NCI-H1694 treated with DMSO at 0.1 percent for 48 hours (cell line): ENCODE measurements around the gene GNPNAT1.
"Not testable (repeated sequence)": the region's sequence is repeated elsewhere in the genome, so short reads cannot be mapped to it uniquely, and the experiment has no call there.

ENCODE experiments used
- DNase-seq: peaks from one replicate; lab custom pipeline; 2025; lab: John Stamatoyannopoulos, UW

GNPNAT1 gene

DNA sequence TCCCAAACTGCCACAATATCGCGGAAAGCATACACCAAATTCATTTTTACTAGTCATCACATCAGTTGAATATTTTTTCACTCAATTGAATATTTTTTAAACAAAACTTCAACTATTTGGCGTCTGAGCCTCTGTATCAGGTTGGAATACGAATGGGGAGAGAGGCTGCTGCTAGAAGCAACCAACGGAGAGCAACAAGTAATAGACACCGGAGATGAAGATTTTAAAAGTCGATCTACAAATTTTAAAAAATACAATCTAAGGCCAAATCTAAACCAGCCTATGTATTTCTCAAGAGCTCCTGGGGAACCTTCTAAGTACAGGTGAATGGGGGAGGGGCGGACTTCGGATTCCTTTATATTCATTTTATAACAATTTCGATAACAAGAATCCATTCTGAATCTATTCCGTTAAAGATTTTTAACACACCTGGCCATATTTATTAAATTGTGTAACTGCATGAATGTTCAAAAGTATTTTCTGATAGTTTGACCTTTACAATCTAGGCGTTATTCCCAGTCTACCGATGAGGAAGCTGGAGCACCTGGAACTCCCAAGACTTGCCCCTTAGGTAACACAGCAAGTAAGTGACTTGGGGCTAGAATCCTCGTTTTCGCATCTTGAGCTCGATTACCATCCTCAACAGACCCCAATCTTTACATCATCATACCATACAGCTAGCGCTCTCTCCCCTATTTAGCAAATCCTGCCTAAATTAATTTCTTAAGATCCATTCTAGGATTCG lies 1.2 kb downstream of the GNPNAT1 start:
- peak; percentile 14 for DNase-seq

GRCh38 chr14:52789118-52789517 lies 2.3 kb downstream of the GNPNAT1 start:
- DNase-seq = no peak

- DNase-seq = no peak
Observed at GRCh38 chr14:52786887-52787286, 4.5 kb downstream of the GNPNAT1 start.

DNA sequence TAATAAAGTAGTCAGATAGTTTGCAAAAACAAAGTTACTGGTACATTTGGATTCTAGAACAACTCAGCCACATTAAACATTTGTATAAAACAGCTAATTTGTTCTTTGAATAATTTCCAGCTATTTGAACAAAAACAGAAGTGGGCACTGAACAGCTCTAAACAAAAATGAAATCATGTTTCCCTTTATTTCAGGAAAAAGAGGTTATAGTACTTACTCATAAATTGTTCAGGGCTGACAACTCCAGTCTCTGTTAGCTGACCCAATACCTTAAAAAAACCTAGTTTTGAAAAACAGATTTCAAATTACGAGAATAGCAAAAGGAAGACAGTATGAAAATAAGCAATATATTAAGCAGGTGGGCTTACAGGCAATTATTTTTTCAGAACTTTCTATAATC lies 8.2 kb downstream of the GNPNAT1 start:
- no peak for DNase-seq

DNA sequence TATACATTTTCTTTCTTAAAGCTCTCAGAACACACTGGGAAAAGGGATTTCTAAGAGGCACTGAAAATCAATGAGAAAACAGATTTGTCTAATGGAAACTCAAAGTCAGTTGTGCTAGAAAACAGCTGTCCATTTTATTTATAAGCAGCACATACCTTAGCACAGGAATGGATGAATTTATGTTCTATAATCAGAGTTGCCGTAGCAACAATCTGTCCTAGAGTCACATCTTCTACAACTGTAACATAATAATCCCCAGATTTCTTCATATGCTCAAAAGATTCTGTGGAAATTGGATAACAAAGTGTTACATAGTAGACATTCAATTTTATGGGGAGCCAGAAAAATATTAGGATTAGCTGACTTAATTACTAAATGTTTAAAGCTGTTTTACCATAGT lies 9.8 kb downstream of the GNPNAT1 start:
- no peak for DNase-seq

DNA sequence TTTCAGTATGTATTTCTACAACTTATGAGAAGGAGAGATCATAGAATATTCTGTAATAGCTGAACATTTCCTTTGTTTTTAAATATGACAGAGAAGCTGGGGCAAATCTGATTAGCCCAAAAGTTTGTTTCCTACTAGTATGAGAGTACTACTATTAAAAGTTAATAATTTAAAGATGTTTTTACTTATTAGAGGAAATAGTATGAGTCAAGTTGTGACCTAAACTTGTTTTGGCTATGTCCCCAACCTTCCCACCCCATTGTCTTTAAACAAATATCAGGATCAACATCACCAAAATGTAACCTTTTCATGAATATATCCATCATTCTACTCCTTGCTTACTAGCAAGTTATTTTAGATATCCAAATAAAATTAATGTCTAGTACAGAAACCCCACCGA lies 10.5 kb downstream of the GNPNAT1 start:
- DNase-seq = no peak

DNA sequence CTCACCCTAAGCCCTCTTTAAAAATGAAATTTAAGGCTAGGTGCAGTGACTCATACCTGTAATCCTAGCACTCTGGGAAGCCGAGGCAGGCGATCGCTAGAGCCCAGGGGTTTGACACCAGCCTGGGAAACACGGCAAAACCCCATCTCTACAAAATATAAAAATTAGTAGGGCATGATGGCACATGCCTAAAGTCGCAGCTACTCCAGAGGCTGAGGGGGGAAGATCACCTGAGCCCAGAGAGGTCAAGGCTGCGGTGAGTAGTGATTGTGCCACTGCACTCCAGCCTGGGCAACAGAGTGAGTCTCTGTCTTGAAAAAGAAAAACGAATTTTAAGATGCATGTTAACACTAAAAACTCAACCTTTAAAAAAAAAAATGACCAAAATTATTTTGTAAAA lies 12.7 kb downstream of the GNPNAT1 start:
- no peak for DNase-seq

GRCh38 chr14:52776816-52777215 lies 14.6 kb downstream of the GNPNAT1 start:
- DNase-seq = no peak

DNA sequence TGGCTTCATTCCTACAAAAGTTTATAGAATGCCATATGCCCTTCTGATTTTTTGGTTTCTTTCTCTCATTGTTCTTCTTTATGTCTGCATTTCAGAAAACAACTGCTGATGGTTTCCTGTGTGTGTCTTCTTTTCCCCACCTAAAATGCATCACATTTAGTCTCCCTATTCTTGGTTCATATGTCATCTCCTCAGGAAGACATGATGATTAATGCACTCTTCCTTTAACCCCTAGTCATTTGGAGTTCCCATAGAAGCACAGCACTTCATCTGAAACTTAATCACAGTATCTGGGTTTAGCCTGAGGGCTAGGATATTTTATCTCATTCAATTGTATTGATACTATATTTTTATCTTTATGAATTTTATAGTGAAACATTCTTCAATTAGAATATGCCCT lies 21.5 kb downstream of the GNPNAT1 start:
- DNase-seq = no peak

GRCh38 chr14:52767058-52767833 lies 24.2 kb downstream of the GNPNAT1 start:
- DNase-seq = no peak

DNA sequence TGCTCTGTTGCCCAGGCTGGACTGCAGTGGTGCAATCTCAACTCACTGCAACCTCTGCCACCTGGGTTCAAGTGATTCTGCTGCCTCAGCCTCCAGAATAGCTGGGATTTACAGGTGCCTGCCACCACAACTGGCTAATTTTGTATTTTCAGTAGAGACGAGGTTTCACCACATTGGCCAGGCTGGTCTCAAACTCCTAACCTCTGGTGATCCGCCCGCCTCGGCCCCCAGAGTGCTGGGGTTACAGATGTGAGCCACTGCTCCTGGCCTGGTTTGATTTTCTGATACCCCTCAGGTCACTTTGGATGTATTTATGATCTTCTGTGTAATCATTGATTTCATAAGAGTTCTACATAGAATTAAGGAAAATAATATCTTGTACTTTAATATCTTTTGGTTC lies 28.5 kb downstream of the GNPNAT1 start:
- not testable (repeated sequence) for DNase-seq

DNA sequence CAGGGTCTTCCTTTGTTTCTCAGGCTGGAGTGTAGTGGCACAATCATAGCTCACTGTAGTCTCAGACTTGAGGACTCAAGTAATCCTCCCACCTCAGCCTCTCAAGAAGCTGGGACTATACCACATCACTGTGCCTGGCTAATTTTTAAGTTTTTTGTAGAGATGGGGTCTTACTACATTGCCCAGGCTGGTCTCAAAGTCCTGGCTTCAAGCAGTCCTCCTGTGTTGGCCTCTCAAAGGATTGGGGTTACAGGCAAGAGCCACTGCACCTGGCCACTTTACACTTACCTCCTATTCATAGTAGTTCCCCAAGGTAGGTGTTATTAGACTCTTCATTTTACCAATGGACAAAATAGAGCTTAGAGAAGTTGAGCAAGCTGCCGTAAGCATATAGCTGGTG lies 32.3 kb downstream of the GNPNAT1 start:
- no peak for DNase-seq

DNA sequence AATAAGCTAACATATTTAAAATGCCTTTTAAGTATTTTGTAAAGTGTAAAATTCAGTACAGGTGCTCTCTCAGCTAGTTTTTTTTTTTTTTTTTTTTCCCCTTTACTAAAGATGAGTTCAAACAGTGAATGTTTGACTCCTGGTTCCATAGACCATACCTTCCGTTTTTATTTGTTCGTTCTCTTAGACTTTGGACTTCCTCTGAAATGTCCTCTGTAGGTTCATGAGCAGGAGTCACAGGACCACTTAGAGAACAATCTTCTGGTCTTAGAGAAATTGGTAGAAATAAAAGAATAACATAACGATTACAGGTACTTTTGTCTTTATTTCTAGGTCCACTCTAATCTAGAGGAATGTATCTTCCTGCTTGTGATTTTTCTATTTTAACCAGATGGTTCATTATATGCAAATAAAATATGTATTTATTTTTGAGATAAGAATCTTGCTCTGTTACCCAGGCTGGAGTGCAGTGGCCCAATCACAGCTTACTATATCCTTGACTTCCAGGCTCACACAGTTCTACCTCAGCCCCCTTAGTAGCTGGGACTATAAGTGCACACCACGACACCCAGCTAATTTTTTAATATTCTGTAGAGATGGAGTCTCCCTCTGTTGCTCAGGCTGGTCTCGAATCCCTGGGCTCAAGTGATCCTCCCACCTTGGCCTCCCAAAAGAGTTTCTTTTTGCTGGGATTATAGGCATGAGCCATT lies 35.6 kb downstream of the GNPNAT1 start:
- no peak for DNase-seq

- DNase-seq = no peak
Observed at GRCh38 chr14:52748647-52749292, 42.6 kb downstream of the GNPNAT1 start.

DNA sequence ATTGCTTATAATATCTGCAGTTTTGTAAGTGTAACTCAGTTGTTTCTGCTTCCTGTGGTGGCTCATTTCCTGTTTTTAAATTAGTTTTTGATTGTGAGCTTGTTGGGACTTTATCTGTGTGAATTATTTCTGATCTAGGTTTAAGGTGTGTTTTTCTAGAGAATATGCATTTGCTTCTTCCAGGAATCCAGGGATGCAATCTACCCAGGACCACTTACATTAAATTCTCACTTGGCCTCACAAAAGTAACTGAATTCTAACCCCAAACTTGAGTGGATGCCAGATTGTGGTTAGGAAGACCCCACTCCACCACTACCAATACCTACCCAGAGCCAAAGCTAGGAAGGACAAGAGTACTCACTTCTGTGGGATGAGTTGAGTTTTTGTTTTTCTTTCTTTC lies 49.5 kb downstream of the GNPNAT1 start:
- DNase-seq = no peak

DNA sequence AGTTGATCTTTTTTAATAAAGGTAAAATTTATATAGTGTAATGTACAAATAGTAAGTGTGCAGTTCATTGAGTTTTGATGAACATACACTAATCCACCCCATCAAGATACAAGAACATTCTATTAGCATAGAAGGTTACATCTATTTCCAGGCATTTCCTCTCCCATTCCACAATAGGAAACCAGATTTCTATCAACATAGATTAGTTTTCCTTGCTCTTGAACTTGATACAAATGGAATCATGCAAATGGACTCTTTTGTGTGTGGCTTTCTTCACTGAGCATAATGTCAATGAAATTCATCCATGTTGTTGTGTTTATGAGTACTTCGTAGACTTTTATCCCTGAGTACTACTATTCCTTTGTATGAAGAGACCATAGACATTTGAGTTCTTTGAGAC lies 50.7 kb downstream of the GNPNAT1 start:
- DNase-seq = no peak

DNA sequence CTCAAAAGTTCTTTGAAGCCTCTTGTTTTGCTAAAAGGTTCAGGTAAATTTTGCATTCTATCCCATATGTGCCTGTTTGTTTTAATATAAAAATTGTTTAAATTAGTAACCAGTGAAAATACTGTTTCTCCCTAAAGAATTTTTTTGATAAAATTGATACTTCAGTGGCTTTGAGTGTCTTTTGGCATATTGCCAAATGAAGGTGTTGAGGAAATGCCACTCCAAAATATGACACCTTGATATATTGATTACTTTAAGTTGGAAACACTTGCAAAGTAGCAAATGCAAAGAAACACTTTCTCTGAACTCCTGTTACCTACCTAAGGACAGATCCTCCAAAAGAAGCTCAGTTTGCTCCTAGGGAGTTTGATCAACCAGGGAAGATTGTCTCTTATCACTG lies 53.0 kb downstream of the GNPNAT1 start:
- DNase-seq = no peak

GRCh38 chr14:52735921-52736489 lies 55.4 kb downstream of the GNPNAT1 start:
- no peak for DNase-seq

DNA sequence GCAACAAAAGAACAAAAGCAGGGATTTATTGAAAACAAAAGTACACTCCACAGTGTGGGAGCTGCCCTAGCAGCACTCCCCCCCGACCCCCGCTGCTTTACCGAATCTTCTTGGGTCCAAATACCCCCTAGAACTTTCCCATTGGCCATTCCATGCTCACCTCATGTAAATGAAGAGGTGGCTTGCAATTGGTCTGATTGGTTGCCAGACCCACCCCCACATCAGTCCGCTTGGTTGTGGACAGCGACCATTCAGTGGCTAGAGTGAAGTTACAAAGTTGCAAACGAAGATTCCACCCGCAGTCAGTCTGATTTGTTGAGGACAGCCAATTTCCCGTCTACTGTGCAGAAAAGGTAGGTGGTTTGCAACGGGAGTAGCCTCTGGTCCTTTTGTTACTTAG lies 57.6 kb downstream of the GNPNAT1 start:
- DNase-seq = no peak

GRCh38 chr14:52730709-52731111 lies 60.7 kb downstream of the GNPNAT1 start:
- DNase-seq = no peak

- DNase-seq = peak; percentile 90
Observed at GRCh38 chr14:52729925-52730708, 61.3 kb downstream of the GNPNAT1 start, which contains the start of gene STYX. Gene STYX, plus strand, starts transcription at chr14:52730166. Its CDS starts 309 bp downstream, at chr14:52730475.
